Kidney epithelial cell (primary cell): Measurements from ENCODE around the gene ATP1B2. TPM values are rescaled to one million over a fixed set of nuclear protein-coding genes. Genes with fewer than 3 reads are reported as not detected.

Experiments
- DNase-seq: peaks from one replicate; pipeline ENCODE4 v3.0.0-alpha.2; 2010; ENCODE audit warnings: low read depth
- H3K27me3 ChIP-seq: 2 replicates; pipeline ENCODE4 v1.6.0; 2011; ENCODE audit warnings: low read length; ENCODE audit not compliant: control insufficient read depth, insufficient read depth
- H3K36me3 ChIP-seq: 2 replicates; pipeline ENCODE4 v1.5.1; 2011; ENCODE audit warnings: low read length; ENCODE audit not compliant: control insufficient read depth, insufficient read depth
- H3K4me3 ChIP-seq: 2 replicates; pipeline ENCODE4 v1.5.1; 2011; ENCODE audit warnings: low read depth, mild to moderate bottlenecking, control low read depth, low read length
- CTCF ChIP-seq: IDR thresholded peaks from 2 replicates; pipeline ENCODE4 v1.5.1; 2011; ENCODE audit warnings: mild to moderate bottlenecking, moderate library complexity, low read length, control low read depth, inconsistent platforms; ENCODE audit not compliant: insufficient read depth, poor library complexity, severe bottlenecking
- total RNA-seq: library from RNA; depleted of rRNA; stranded (reverse); fragments of >200 nt; gene quantifications from 2 replicates; pipeline ENCODE4 v1.2.3, GENCODE V29; 2015

Gene ATP1B2
- not detected in 2 replicates for total RNA-seq

GRCh38 chr17:7650509-7651096, at the start of gene ATP1B2:
Gene ATP1B2 (plus strand): TSS chr17:7650926. CDS start chr17:7651519, 593 bp downstream.
- no peak for DNase-seq
- H3K27me3 ChIP-seq = peaks cover 43% of the 10 kb centered on the region
- no peaks in the 10 kb centered on the region for H3K36me3 ChIP-seq
- TF ChIP-seq CTCF = no peak
- H3K4me3 ChIP-seq = peak within 1 kb of the TSS; percentile 7

GRCh38 chr17:7606280-7606679, 44.4 kb upstream of the ATP1B2 start:
- no peak overlapping the region for H3K4me3 ChIP-seq
- peaks cover 1% of the 10 kb centered on the region for H3K36me3 ChIP-seq
- no peak for DNase-seq
- TF ChIP-seq CTCF = no peak
- H3K27me3 ChIP-seq = no peaks in the 10 kb centered on the region

- no peak for TF ChIP-seq CTCF
- DNase-seq = no peak
- no peaks in the 10 kb centered on the region for H3K36me3 ChIP-seq
- H3K4me3 ChIP-seq = no peak overlapping the region
- H3K27me3 ChIP-seq = no peaks in the 10 kb centered on the region
Measured at GRCh38 chr17:7610641-7611040, 40.1 kb upstream of the ATP1B2 start.

GRCh38 chr17:7611635-7612293, 39.0 kb upstream of the ATP1B2 start:
- Histone ChIP-seq H3K27me3 (no peaks in the 10 kb centered on the region), H3K4me3 (no peak overlapping the region), H3K36me3 (no peaks in the 10 kb centered on the region)
- no peak for TF ChIP-seq CTCF
- no peak for DNase-seq

GRCh38 chr17:7612294-7612640, 38.5 kb upstream of the ATP1B2 start:
- no peak for TF ChIP-seq CTCF
- H3K36me3 ChIP-seq = no peaks in the 10 kb centered on the region
- H3K4me3 ChIP-seq = no peak overlapping the region
- no peaks in the 10 kb centered on the region for H3K27me3 ChIP-seq
- no peak for DNase-seq

GRCh38 chr17:7613769-7614424, 36.8 kb upstream of the ATP1B2 start:
- no peak for TF ChIP-seq CTCF
- H3K27me3 ChIP-seq = no peaks in the 10 kb centered on the region
- peak overlapping the region; percentile 76 for H3K4me3 ChIP-seq
- H3K36me3 ChIP-seq = no peaks in the 10 kb centered on the region
- no peak for DNase-seq
